Mesothelial cell of epicardium (in vitro differentiated cells): ENCODE results near the gene SORCS1. TPM values are rescaled to one million over a fixed set of nuclear protein-coding genes. Genes with fewer than 3 reads are reported as not detected.

Source experiments
- DNase-seq, 2 experiments: peaks; one replicate each; pipeline ENCODE4 v3.0.0; 2021; ENCODE audit warnings: low spot score in 2 of 2; ENCODE audit not compliant: unreplicated experiment in 2 of 2
- H3K27ac Mint-ChIP-seq: 2 replicates; pipeline ENCODE4 v1.8.0; 2021; ENCODE audit warnings: mixed read lengths
- H3K27me3 Mint-ChIP-seq: 2 replicates; pipeline ENCODE4 v1.8.0; 2021; ENCODE audit warnings: low read depth, mixed read lengths
- H3K36me3 Mint-ChIP-seq: 2 replicates; pipeline ENCODE4 v1.8.0; 2021; ENCODE audit warnings: mixed read lengths
- H3K4me1 Mint-ChIP-seq: 2 replicates; pipeline ENCODE4 v1.8.0; 2021; ENCODE audit warnings: mixed read lengths
- H3K4me3 Mint-ChIP-seq: 2 replicates; pipeline ENCODE4 v1.8.0; 2021; ENCODE audit warnings: mild to moderate bottlenecking, moderate library complexity, mixed read lengths
- H3K9me3 Mint-ChIP-seq: 2 replicates; pipeline ENCODE4 v1.8.0; 2021; ENCODE audit warnings: mixed read lengths
- CTCF ChIP-seq: fragments of 200-600 bp; sonication (generic); IDR thresholded peaks from one replicate; pipeline ENCODE4 v1.5.0; 2021; ENCODE audit warnings: antibody characterized with exemption; ENCODE audit not compliant: unreplicated experiment
- total RNA-seq: library from RNA; stranded (reverse); gene quantifications from 3 replicates; pipeline ENCODE4 v1.2.1, GENCODE V29; 2021

SORCS1 gene
- total RNA-seq, 1 donor from 2014 or later, result 0.78 TPM

GRCh38 chr10:106911096-106911495 lies 253.4 kb downstream of the SORCS1 start:
- no peaks in the 10 kb centered on the region for H3K36me3 Mint-ChIP-seq
- no peak overlapping the region for H3K27ac Mint-ChIP-seq
- H3K27me3 Mint-ChIP-seq, result peaks cover 37% of the 10 kb centered on the region
- no peaks in the 10 kb centered on the region for H3K9me3 Mint-ChIP-seq
- no peak for TF ChIP-seq CTCF
- no peak for DNase-seq
- H3K4me3 Mint-ChIP-seq, result no peak overlapping the region
- no peaks in the 10 kb centered on the region for H3K4me1 Mint-ChIP-seq

- Mint-ChIP-seq H3K9me3 (no peaks in the 10 kb centered on the region), H3K27me3 (peaks cover 37% of the 10 kb centered on the region), H3K4me3 (no peak overlapping the region), H3K36me3 (no peaks in the 10 kb centered on the region), H3K27ac (no peak overlapping the region), H3K4me1 (no peaks in the 10 kb centered on the region)
- DNase-seq, result no peak
- TF ChIP-seq CTCF, result no peak
Measured at GRCh38 chr10:106910666-106911065, 253.8 kb downstream of the SORCS1 start.

GRCh38 chr10:106908225-106908624 lies 256.3 kb downstream of the SORCS1 start:
- Mint-ChIP-seq H3K36me3 (no peaks in the 10 kb centered on the region), H3K27me3 (peaks cover 30% of the 10 kb centered on the region), H3K4me1 (no peaks in the 10 kb centered on the region), H3K4me3 (no peak overlapping the region), H3K27ac (no peak overlapping the region), H3K9me3 (no peaks in the 10 kb centered on the region)
- no peak for TF ChIP-seq CTCF
- no peak for DNase-seq

GRCh38 chr10:106904209-106904608 lies 260.3 kb downstream of the SORCS1 start:
- H3K9me3 Mint-ChIP-seq, result no peaks in the 10 kb centered on the region
- TF ChIP-seq CTCF, result no peak
- H3K4me1 Mint-ChIP-seq, result no peaks in the 10 kb centered on the region
- no peaks in the 10 kb centered on the region for H3K36me3 Mint-ChIP-seq
- H3K27me3 Mint-ChIP-seq, result peaks cover 12% of the 10 kb centered on the region
- H3K27ac Mint-ChIP-seq, result no peak overlapping the region
- no peak for DNase-seq
- no peak overlapping the region for H3K4me3 Mint-ChIP-seq

- H3K9me3 Mint-ChIP-seq, result no peaks in the 10 kb centered on the region
- no peak for DNase-seq
Measured at GRCh38 chr10:106903180-106903579, 261.3 kb downstream of the SORCS1 start.

More at GRCh38 chr10:106903180-106903579, 261.3 kb downstream of the SORCS1 start:
- TF ChIP-seq CTCF, result no peak
- Mint-ChIP-seq H3K36me3 (no peaks in the 10 kb centered on the region), H3K4me3 (no peak overlapping the region), H3K27me3 (peaks cover 5% of the 10 kb centered on the region), H3K4me1 (no peaks in the 10 kb centered on the region), H3K27ac (no peak overlapping the region)
